ENCODE data around the gene TMEM117. TPM values are rescaled to one million over a fixed set of nuclear protein-coding genes. Genes with fewer than 3 reads are reported as not detected.

The TMEM117 gene
- total and polyA plus RNA-seq, 8 donors: 1.9 to 52.5 (median 8.0) TPM

DNA sequence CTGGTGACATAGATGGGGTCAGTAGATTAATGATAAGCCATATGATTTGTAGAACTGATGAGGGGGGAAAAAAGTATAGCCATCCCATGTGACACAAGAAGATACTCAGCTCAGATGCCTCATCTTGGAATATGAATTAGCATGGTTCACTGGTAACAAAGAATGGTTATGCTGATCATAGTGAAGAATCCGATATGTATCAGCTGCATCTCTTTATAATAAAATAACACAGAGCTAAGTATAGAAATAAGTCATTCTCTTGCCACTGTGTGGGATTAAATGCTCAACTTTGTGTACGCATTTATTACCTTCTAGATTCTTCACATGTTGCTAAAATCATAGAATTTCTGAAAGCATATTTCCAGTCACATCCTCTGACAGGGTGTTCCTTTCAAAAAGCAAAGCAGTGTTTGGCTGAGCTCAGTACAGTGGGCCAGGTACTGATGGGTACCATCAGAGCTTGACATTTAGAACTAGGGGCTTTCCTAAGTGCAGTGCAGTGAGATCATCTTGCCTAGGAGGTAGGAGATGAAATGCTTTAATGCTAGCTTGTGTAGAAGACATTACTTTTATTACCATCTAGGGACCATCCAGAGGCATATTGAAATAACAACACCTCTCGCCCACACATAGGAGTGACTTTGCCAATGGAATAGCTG lies 256.2 kb downstream of the TMEM117 start:
- Histone ChIP-seq H3K27me3 (no peaks in the 10 kb centered on the region), H3K4me3 (no peak overlapping the region), H3K27ac (no peak overlapping the region), H3K9me3 (no peaks in the 10 kb centered on the region), H3K4me1 (no peaks in the 10 kb centered on the region), H3K36me3 (no peaks in the 10 kb centered on the region)
- intact Hi-C loops (cut with DNase I; ENCODE audit: low total_unique reads): no loop called here
- TF ChIP-seq POLR2A (IDR thresholded peaks at IDR 0.05) (no peak), EP300 (IDR thresholded peaks at IDR 0.05) (no peak), POLR2AphosphoS5 (IDR thresholded peaks at IDR 0.05) (no peak)
- TF ChIP-seq, protein P1, sequence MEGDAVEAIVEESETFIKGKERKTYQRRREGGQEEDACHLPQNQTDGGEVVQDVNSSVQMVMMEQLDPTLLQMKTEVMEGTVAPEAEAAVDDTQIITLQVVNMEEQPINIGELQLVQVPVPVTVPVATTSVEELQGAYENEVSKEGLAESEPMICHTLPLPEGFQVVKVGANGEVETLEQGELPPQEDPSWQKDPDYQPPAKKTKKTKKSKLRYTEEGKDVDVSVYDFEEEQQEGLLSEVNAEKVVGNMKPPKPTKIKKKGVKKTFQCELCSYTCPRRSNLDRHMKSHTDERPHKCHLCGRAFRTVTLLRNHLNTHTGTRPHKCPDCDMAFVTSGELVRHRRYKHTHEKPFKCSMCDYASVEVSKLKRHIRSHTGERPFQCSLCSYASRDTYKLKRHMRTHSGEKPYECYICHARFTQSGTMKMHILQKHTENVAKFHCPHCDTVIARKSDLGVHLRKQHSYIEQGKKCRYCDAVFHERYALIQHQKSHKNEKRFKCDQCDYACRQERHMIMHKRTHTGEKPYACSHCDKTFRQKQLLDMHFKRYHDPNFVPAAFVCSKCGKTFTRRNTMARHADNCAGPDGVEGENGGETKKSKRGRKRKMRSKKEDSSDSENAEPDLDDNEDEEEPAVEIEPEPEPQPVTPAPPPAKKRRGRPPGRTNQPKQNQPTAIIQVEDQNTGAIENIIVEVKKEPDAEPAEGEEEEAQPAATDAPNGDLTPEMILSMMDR (IDR thresholded peaks at IDR 0.05): no peak
- WGBS, 5 donors: 84 to 97% (median 93%) methylated on average over 3 of the region's 3 CpGs
- DNase-seq: no peak

DNA sequence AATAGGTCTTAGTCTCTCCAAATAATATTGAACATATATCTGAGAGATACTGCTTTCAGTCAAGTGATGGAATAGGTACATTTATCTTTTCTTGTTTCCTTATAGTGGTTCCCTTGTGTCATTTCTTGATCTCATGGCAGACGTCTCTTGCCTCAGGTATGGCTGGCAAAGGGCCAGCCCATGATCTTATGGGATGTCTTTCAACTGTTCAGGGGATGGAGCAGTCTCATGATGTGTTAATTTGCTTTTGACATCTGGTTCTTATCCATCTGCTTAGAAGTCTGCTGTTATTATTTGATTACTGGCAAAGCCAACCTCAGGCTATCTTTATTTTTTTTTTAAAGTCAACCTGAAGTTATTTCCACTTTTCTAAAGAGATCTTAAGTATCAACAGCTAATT lies 262.9 kb downstream of the TMEM117 start:
- 29 to 49% (median 37%) methylated on average over 1 of the region's 1 CpG for WGBS, 5 donors
- H3K9me3 ChIP-seq: peaks cover 0 to 7% (median 0%) of the 10 kb centered on the region in 4 donors
- DNase-seq: no peak
- H3K27ac ChIP-seq: no peak overlapping the region
- H3K4me3 ChIP-seq: no peak overlapping the region
- no peaks in the 10 kb centered on the region for H3K27me3 ChIP-seq
- no peaks in the 10 kb centered on the region for H3K4me1 ChIP-seq
- no peaks in the 10 kb centered on the region for H3K36me3 ChIP-seq
- intact Hi-C loops (cut with DNase I; ENCODE audit: low total_unique reads): no loop called here
- TF ChIP-seq POLR2AphosphoS5 (IDR thresholded peaks at IDR 0.05): no peak
- TF ChIP-seq, protein P1 (IDR thresholded peaks at IDR 0.05): no peak
- no peak for TF ChIP-seq EP300 (IDR thresholded peaks at IDR 0.05)
- no peak for TF ChIP-seq POLR2A (IDR thresholded peaks at IDR 0.05)

DNA sequence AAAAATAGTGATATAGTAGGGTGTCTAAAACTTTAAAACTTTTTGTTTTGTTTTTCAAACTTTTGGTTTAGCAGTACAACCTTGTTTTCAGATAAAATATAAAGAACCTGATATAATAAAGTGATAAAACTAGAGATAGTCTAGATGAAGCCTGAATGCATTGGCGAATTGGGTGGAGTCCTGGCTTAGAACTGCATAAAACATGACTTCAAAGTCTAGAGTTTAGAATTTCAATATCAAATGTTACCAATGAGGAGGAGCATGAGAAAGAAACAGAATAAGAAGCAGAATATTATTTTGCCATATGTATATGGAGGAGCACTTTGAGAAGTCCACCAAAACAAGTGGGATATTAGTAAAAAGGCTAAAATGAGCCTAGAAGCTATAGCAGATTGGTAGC lies 263.6 kb downstream of the TMEM117 start:
- TF ChIP-seq EP300 (IDR thresholded peaks at IDR 0.05) (no peak), POLR2AphosphoS5 (IDR thresholded peaks at IDR 0.05) (no peak), POLR2A (IDR thresholded peaks at IDR 0.05) (no peak)
- TF ChIP-seq, protein P1 (IDR thresholded peaks at IDR 0.05): no peak
- no peaks in the 10 kb centered on the region for H3K4me1 ChIP-seq
- intact Hi-C loops (cut with DNase I; ENCODE audit: low total_unique reads): no loop called here
- DNase-seq: no peak
- no peaks in the 10 kb centered on the region for H3K27me3 ChIP-seq
- peaks cover 0 to 7% (median 0%) of the 10 kb centered on the region in 4 donors for H3K9me3 ChIP-seq
- 70 to 93% (median 84%) methylated on average over 1 of the region's 1 CpG for WGBS, 5 donors
- no peak overlapping the region for H3K4me3 ChIP-seq
- no peaks in the 10 kb centered on the region for H3K36me3 ChIP-seq
- H3K27ac ChIP-seq: no peak overlapping the region

DNA sequence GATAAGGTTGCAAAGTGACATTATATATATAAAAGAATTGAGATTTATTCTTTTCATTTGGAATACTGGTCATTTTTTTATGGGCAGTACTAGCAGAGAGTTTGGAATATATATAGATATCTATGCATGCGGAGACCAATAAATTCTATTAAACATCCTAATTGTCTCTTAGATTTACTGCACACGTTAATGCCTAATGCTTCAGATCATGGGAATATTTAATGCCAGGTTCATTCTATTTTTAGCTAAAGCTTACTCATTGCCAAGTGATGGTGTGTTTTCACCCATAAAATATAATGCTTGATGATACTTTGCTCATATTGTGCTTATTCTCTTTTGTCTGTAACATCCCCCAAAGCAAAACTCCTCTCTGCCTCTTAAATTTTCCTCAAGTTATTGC lies 264.4 kb downstream of the TMEM117 start:
- H3K27ac ChIP-seq: no peak overlapping the region
- WGBS, 5 donors: 94 to 97% (median 97%) methylated on average over 2 of the region's 2 CpGs
- no peak overlapping the region for H3K4me3 ChIP-seq
- H3K9me3 ChIP-seq: peaks cover 0 to 7% (median 0%) of the 10 kb centered on the region in 4 donors
- H3K4me1 ChIP-seq: no peaks in the 10 kb centered on the region
- no peaks in the 10 kb centered on the region for H3K27me3 ChIP-seq
- intact Hi-C loops (cut with DNase I; ENCODE audit: low total_unique reads): no loop called here
- DNase-seq: no peak
- TF ChIP-seq POLR2A (IDR thresholded peaks at IDR 0.05) (no peak), EP300 (IDR thresholded peaks at IDR 0.05) (no peak), POLR2AphosphoS5 (IDR thresholded peaks at IDR 0.05) (no peak)
- TF ChIP-seq, protein P1 (IDR thresholded peaks at IDR 0.05): no peak
- no peaks in the 10 kb centered on the region for H3K36me3 ChIP-seq

All from stomach (tissue), 9 donors.